Caco-2 (cell line): ENCODE results near the gene MDH1. TPM values are rescaled to one million over a fixed set of nuclear protein-coding genes. Genes with fewer than 3 reads are reported as not detected.

Experiments
- BruUV-seq: library from RNA; stranded (reverse); fragments of 400-500 nt; replicated peaks from 2 replicates; lab custom pipeline; 2021; lab: Mats Ljungman, UMichigan
- CTCF ChIA-PET: fragments of 300-600 bp; sonication (Branson Sonifier 250); formaldehyde crosslinking; loops from one replicate; lab custom pipeline; 2022; ENCODE audit warnings: antibody characterized with exemption; lab: Charles Lee
- POLR2A ChIA-PET: fragments of 300-600 bp; sonication (Branson Sonifier 250); formaldehyde crosslinking; loops from one replicate; lab custom pipeline; 2022; ENCODE audit warnings: antibody characterized with exemption; lab: Charles Lee
- DNase-seq, 2 experiments: peaks; one replicate each; pipeline versions ENCODE4 v3.0.0 to v3.0.0-alpha.2; 2020 to 2022
- H3K27me3 ChIP-seq: replicated peaks from 2 replicates; pipeline ENCODE4 v1.6.0; 2011; ENCODE audit warnings: low read length; ENCODE audit not compliant: control insufficient read depth, insufficient read depth
- H3K36me3 ChIP-seq: 2 replicates; pipeline ENCODE4 v1.5.1; 2011; ENCODE audit warnings: low read length; ENCODE audit not compliant: control insufficient read depth, insufficient read depth
- H3K4me1 ChIP-seq: fragments of 250-450 bp; sonication (Bioruptor Pico); 2 replicates; pipeline ENCODE4 v1.5.1; 2020; ENCODE audit warnings: mild to moderate bottlenecking
- H3K4me3 ChIP-seq: 2 replicates; pipeline ENCODE4 v1.5.1; 2011; ENCODE audit warnings: low read depth, mild to moderate bottlenecking, control low read depth, low read length
- H3K9me3 ChIP-seq: fragments of 250-450 bp; sonication (Bioruptor Pico); 2 replicates; pipeline ENCODE4 v1.5.1; 2020; ENCODE audit warnings: mild to moderate bottlenecking, moderate library complexity
- H3K27ac Mint-ChIP-seq: one replicate; pipeline ENCODE4 v1.8.0; 2022; ENCODE audit warnings: mixed read lengths; ENCODE audit not compliant: unreplicated experiment
- H3K27me3 Mint-ChIP-seq: one replicate; pipeline ENCODE4 v1.8.0; 2022; ENCODE audit warnings: mixed read lengths; ENCODE audit not compliant: insufficient read depth, unreplicated experiment
- H3K36me3 Mint-ChIP-seq: one replicate; pipeline ENCODE4 v1.8.0; 2022; ENCODE audit warnings: mild to moderate bottlenecking, mixed read lengths; ENCODE audit not compliant: insufficient read depth, unreplicated experiment
- H3K4me1 Mint-ChIP-seq: one replicate; pipeline ENCODE4 v1.8.0; 2022; ENCODE audit warnings: low read depth, mixed read lengths; ENCODE audit not compliant: unreplicated experiment
- H3K4me3 Mint-ChIP-seq: one replicate; pipeline ENCODE4 v1.8.0; 2022; ENCODE audit warnings: mild to moderate bottlenecking, moderate library complexity, mixed read lengths; ENCODE audit not compliant: unreplicated experiment
- H3K9me3 Mint-ChIP-seq: one replicate; pipeline ENCODE4 v1.8.0; 2022; ENCODE audit warnings: mixed read lengths; ENCODE audit not compliant: unreplicated experiment
- intact Hi-C: fragments of 100-400 bp; cut with micrococcal nuclease; formaldehyde crosslinking; loops from one replicate; pipeline ENCODE4 v1.10.0; 2022; ENCODE audit not compliant: unreplicated experiment
- total RNA-seq: library from RNA; stranded (reverse); gene quantifications from 2 replicates; pipeline ENCODE4 v1.2.3, GENCODE V29; 2022
- TF ChIP-seq, protein P1 (sequence below), 2 experiments: fragments of 200-600 bp in 1 of 2; IDR thresholded peaks; 1 replicate in 1 of 2; 2 replicates in 1 of 2; pipeline versions ENCODE4 v1.5.1 to v1.8.0; 2011 to 2022; ENCODE audit warnings: antibody characterized with exemption in 1 of 2, control low read depth in 1 of 2, inconsistent platforms in 1 of 2, low read depth in 1 of 2, low read length in 1 of 2, mild to moderate bottlenecking in 1 of 2, moderate library complexity in 1 of 2; ENCODE audit not compliant: insufficient read depth in 1 of 2, severe bottlenecking in 1 of 2, unreplicated experiment in 1 of 2

Gene MDH1
- total RNA-seq, 1 experiment from 2014 or later: 159 TPM

DNA sequence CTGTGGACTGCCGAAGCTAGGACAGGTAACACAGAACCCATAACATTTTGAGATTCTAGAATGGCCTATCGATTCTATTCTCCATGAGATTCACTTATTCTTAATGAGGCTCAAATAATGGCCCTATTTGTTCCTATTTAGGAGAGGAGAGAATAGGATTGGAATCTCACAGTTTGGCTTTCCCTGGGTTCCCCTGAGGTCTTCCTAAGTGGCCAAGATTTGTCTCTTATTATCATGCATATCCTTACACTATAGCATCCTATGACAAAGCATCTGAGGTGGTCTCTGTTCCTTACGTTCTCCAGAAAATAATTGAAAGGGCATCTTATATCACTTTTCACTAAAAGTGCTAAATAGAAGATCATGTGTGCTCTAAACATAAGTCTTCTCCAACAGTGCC lies 10.0 kb upstream of the MDH1 start:
- POLR2A ChIA-PET: no interaction called here

DNA sequence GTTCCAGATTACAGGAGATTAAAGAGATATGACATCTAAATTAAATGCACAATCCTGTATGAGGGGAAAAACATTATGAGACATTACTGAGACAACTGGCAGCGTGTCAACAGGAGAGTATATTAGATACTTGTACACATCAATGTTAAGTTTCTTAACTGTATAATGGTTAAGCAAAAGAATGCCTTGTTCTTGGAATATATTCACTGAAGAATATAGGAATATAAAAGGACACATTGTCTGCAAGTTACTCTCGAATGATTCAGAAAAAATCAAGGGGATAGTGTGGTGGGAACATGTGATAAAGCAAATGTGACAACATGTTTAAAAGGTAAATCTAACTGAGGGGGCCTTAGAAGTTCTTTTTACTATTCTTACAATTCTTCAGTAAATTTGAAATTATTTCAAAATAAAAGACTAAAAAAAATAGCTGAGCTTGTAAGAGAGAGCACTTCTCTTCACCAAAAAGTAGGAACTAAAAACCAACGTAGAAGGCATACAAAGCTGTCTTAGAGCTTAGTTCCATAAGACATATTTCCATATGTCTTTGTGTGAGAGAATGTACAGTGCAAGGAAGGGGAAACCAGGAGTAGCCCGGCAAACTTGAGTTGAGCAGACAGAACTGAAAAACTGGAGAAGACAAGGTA lies 8.0 kb upstream of the MDH1 start:
- Histone ChIP-seq H3K9me3 (no peaks in the 10 kb centered on the region), H3K4me1 (no peaks in the 10 kb centered on the region), H3K27me3 (no peaks in the 10 kb centered on the region), H3K4me3 (no peak overlapping the region), H3K36me3 (no peaks in the 10 kb centered on the region)
- no TSS peak for BruUV-seq
- POLR2A ChIA-PET: no interaction called here
- CTCF ChIA-PET: no interaction called here
- no peaks in the 10 kb centered on the region for H3K27me3 Mint-ChIP-seq
- H3K9me3 Mint-ChIP-seq: no peaks in the 10 kb centered on the region
- DNase-seq: no peak
- H3K36me3 Mint-ChIP-seq: no peaks in the 10 kb centered on the region
- no peak overlapping the region for H3K4me3 Mint-ChIP-seq
- no peak overlapping the region for H3K27ac Mint-ChIP-seq
- intact Hi-C loops: no loop called here
- H3K4me1 Mint-ChIP-seq: no peaks in the 10 kb centered on the region
- TF ChIP-seq, protein P1, sequence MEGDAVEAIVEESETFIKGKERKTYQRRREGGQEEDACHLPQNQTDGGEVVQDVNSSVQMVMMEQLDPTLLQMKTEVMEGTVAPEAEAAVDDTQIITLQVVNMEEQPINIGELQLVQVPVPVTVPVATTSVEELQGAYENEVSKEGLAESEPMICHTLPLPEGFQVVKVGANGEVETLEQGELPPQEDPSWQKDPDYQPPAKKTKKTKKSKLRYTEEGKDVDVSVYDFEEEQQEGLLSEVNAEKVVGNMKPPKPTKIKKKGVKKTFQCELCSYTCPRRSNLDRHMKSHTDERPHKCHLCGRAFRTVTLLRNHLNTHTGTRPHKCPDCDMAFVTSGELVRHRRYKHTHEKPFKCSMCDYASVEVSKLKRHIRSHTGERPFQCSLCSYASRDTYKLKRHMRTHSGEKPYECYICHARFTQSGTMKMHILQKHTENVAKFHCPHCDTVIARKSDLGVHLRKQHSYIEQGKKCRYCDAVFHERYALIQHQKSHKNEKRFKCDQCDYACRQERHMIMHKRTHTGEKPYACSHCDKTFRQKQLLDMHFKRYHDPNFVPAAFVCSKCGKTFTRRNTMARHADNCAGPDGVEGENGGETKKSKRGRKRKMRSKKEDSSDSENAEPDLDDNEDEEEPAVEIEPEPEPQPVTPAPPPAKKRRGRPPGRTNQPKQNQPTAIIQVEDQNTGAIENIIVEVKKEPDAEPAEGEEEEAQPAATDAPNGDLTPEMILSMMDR (IDR thresholded peaks at IDR 0.05; ENCODE audit: insufficient read depth in 1 of 2, low read depth in 1 of 2, low read length in 1 of 2, severe bottlenecking in 1 of 2, unreplicated experiment in 1 of 2): no peak

More for the DNA sequence above, 10.0 kb upstream of the MDH1 start:
- Mint-ChIP-seq H3K36me3 (no peaks in the 10 kb centered on the region), H3K27ac (no peak overlapping the region), H3K9me3 (no peaks in the 10 kb centered on the region), H3K4me1 (no peaks in the 10 kb centered on the region), H3K27me3 (no peaks in the 10 kb centered on the region), H3K4me3 (no peak overlapping the region)
- Histone ChIP-seq H3K9me3 (no peaks in the 10 kb centered on the region), H3K27me3 (no peaks in the 10 kb centered on the region), H3K4me3 (no peak overlapping the region), H3K4me1 (no peaks in the 10 kb centered on the region), H3K36me3 (no peaks in the 10 kb centered on the region)
- intact Hi-C loops: no loop called here
- no TSS peak for BruUV-seq
- CTCF ChIA-PET: no interaction called here
- no peak for DNase-seq
- TF ChIP-seq, protein P1 (IDR thresholded peaks at IDR 0.05; ENCODE audit: insufficient read depth in 1 of 2, low read depth in 1 of 2, low read length in 1 of 2, severe bottlenecking in 1 of 2, unreplicated experiment in 1 of 2): no peak

DNA sequence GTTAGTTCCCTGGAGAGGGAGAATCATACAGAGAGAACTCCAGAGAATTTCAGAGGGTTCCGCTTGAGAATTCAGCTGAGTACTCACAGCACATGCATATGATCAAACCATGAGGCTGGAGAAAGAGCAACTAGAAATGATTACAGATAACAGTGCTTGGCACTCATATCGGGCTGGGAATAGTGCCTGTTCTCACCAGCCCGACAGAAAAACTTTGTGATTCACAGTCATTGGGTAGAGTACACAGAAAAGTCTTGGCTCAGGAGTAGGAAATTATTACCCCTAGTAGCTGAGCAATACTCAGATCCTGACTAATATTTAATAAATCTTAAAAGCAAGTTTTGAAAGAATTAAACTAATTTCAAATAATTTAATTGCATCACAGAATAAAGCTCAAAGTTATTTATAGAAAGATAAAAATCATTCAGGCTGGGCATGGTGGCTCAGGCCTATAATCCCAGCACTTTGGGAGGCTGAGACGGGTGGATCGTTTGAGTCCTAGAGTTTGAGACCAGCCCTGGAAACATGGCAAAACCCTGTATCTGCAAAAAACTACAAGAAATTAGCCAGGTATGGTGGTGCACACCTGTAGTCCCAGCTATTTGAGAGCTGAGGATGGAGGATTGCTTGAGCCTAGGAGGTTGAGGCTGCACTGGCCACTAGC lies 7.3 kb upstream of the MDH1 start:
- TF ChIP-seq, protein P1 (IDR thresholded peaks at IDR 0.05; ENCODE audit: insufficient read depth in 1 of 2, low read depth in 1 of 2, low read length in 1 of 2, severe bottlenecking in 1 of 2, unreplicated experiment in 1 of 2): no peak
- Histone ChIP-seq H3K9me3 (no peaks in the 10 kb centered on the region), H3K27me3 (no peaks in the 10 kb centered on the region), H3K4me3 (no peak overlapping the region), H3K4me1 (no peaks in the 10 kb centered on the region), H3K36me3 (no peaks in the 10 kb centered on the region)
- POLR2A ChIA-PET: no interaction called here
- CTCF ChIA-PET: no interaction called here
- no peak for DNase-seq
- no peak overlapping the region for H3K27ac Mint-ChIP-seq
- no peaks in the 10 kb centered on the region for H3K9me3 Mint-ChIP-seq
- intact Hi-C loops: no loop called here
- no peak overlapping the region for H3K4me3 Mint-ChIP-seq
- H3K36me3 Mint-ChIP-seq: no peaks in the 10 kb centered on the region
- no peaks in the 10 kb centered on the region for H3K4me1 Mint-ChIP-seq
- no TSS peak for BruUV-seq
- H3K27me3 Mint-ChIP-seq: no peaks in the 10 kb centered on the region
